H1 (cell line): ENCODE data around the gene CRIP1. TPM values are rescaled to one million over a fixed set of nuclear protein-coding genes. Genes with fewer than 3 reads are reported as not detected.

Experiments
- CTCF ChIA-PET: fragments of 300-600 bp; sonication (Branson Sonifier 250); formaldehyde crosslinking; loops from one replicate; lab custom pipeline; 2021; ENCODE audit not compliant: partially characterized antibody; lab: Charles Lee
- POLR2A ChIA-PET: fragments of 300-600 bp; sonication (Branson Sonifier 250); formaldehyde crosslinking; loops from one replicate; lab custom pipeline; 2021; ENCODE audit warnings: inconsistent platforms; ENCODE audit not compliant: partially characterized antibody; lab: Charles Lee
- DNase-seq, 2 experiments: peaks; one replicate each; pipeline versions ENCODE4 v3.0.0 to v3.0.0-alpha.2; 2010 to 2022; ENCODE audit warnings: low spot score in 2 of 2, low read depth in 1 of 2, mixed read lengths in 1 of 2
- FAIRE-seq: peaks from 2 replicates; lab custom pipeline; 2011; peaks lifted over from hg19 to GRCh38; lab: Jason Lieb, UNC
- H2AFZ ChIP-seq: 2 replicates; pipeline ENCODE4 v1.8.1; 2012; ENCODE audit warnings: low read length, inconsistent platforms
- H2AK5ac ChIP-seq: 2 replicates; pipeline ENCODE4 v1.6.1; 2013; ENCODE audit warnings: low read depth, low read length
- H2BK120ac ChIP-seq: replicated peaks from 2 replicates; pipeline ENCODE3; 2013; ENCODE audit warnings: low read depth, low read length, inconsistent platforms
- H2BK12ac ChIP-seq: 2 replicates; pipeline ENCODE4 v1.6.1; 2013; ENCODE audit warnings: low read depth, low read length
- H2BK15ac ChIP-seq: 2 replicates; pipeline ENCODE4 v1.6.1; 2013; ENCODE audit warnings: low read length
- H2BK20ac ChIP-seq: 2 replicates; pipeline ENCODE4 v1.6.1; 2013; ENCODE audit warnings: low read length
- H2BK5ac ChIP-seq: 2 replicates; pipeline ENCODE4 v1.6.1; 2013; ENCODE audit warnings: low read depth, low read length
- H3K14ac ChIP-seq: 2 replicates; pipeline ENCODE4 v1.6.1; 2013; ENCODE audit warnings: inconsistent platforms; ENCODE audit not compliant: insufficient read length
- H3K18ac ChIP-seq: 2 replicates; pipeline ENCODE4 v1.6.1; 2013; ENCODE audit warnings: low read length; ENCODE audit errors: extremely low read depth
- H3K23ac ChIP-seq: 2 replicates; pipeline ENCODE4 v1.6.1; 2013; ENCODE audit warnings: inconsistent platforms; ENCODE audit not compliant: insufficient read length
- H3K23me2 ChIP-seq: 2 replicates; pipeline ENCODE4 v1.6.1; 2013; ENCODE audit warnings: low read depth, low read length
- H3K27ac ChIP-seq: 2 replicates; pipeline ENCODE4 v1.6.1; 2011; ENCODE audit warnings: low read depth, low read length, inconsistent platforms
- H3K27me3 ChIP-seq, 4 experiments: replicated peaks in 1 of 4; 1 replicate in 1 of 4; 2 replicates in 3 of 4; pipeline versions ENCODE4 v1.6.1 to v1.8.1; 2011 to 2013; ENCODE audit warnings: low read length in 3 of 4, mild to moderate bottlenecking in 3 of 4, inconsistent platforms in 2 of 4, mixed read lengths in 2 of 4, moderate library complexity in 1 of 4; ENCODE audit not compliant: control insufficient read depth in 3 of 4, insufficient read depth in 3 of 4; ENCODE audit errors: extremely low read depth in 1 of 4
- H3K36me3 ChIP-seq, 4 experiments: 2 replicates each; pipeline versions ENCODE4 v1.6.1 to v1.8.1; 2011 to 2013; ENCODE audit warnings: mild to moderate bottlenecking in 4 of 4, low read length in 3 of 4, moderate library complexity in 2 of 4, control low read depth in 1 of 4, inconsistent platforms in 1 of 4; ENCODE audit not compliant: insufficient read depth in 4 of 4, control insufficient read depth in 2 of 4
- H3K4ac ChIP-seq: replicated peaks from 2 replicates; pipeline ENCODE3; 2013; ENCODE audit warnings: low read length, low read depth, mixed read lengths, inconsistent platforms; ENCODE audit not compliant: insufficient read length
- H3K4me1 ChIP-seq, 4 experiments: replicated peaks in 1 of 4; 1 replicate in 1 of 4; 2 replicates in 3 of 4; pipeline versions ENCODE4 v1.6.1 to v1.8.1; 2011 to 2013; ENCODE audit warnings: low read length in 3 of 4, inconsistent platforms in 2 of 4, mixed read lengths in 1 of 4; ENCODE audit not compliant: insufficient read depth in 4 of 4, control insufficient read depth in 3 of 4
- H3K4me2 ChIP-seq, 2 experiments: 2 replicates each; pipeline versions ENCODE4 v1.6.1 to v1.8.1; 2011 to 2013; ENCODE audit warnings: low read depth in 2 of 2, low read length in 2 of 2, control low read depth in 1 of 2, inconsistent platforms in 1 of 2, mild to moderate bottlenecking in 1 of 2; ENCODE audit not compliant: insufficient read depth in 1 of 2
- H3K4me3 ChIP-seq, 4 experiments: fragments of 200-600, 300-600 bp in 1 of 4; sonication (generic), shearing (Covaris generic), sonication (Bioruptor Twin) in 1 of 4; 2 replicates each; pipeline versions ENCODE4 v1.5.1 to v1.8.1; 2011 to 2016; ENCODE audit warnings: low read length in 4 of 4, low read depth in 3 of 4, control low read depth in 2 of 4, inconsistent platforms in 2 of 4, mild to moderate bottlenecking in 2 of 4, mixed read lengths in 1 of 4, moderate library complexity in 1 of 4; ENCODE audit not compliant: insufficient read depth in 2 of 4; ENCODE audit errors: extremely low read depth in 1 of 4
- H3K56ac ChIP-seq: replicated peaks from 2 replicates; pipeline ENCODE3; 2013; ENCODE audit warnings: low read depth, mild to moderate bottlenecking, mixed read lengths, low read length, inconsistent platforms; ENCODE audit not compliant: insufficient read length
- H3K79me1 ChIP-seq: 2 replicates; pipeline ENCODE4 v1.6.1; 2013; ENCODE audit warnings: low read depth, low read length, control low read depth
- H3K79me2 ChIP-seq, 2 experiments: 2 replicates each; pipeline versions ENCODE4 v1.6.1 to v1.8.1; 2012 to 2013; ENCODE audit warnings: low read length in 2 of 2, mild to moderate bottlenecking in 2 of 2, inconsistent platforms in 1 of 2; ENCODE audit not compliant: insufficient read depth in 2 of 2, control insufficient read depth in 1 of 2
- H3K9ac ChIP-seq, 4 experiments: replicated peaks in 1 of 4; 1 replicate in 1 of 4; 2 replicates in 3 of 4; pipeline versions ENCODE4 v1.6.1 to v1.8.1; 2011 to 2013; ENCODE audit warnings: low read depth in 3 of 4, low read length in 3 of 4, control low read depth in 2 of 4, mild to moderate bottlenecking in 2 of 4, moderate library complexity in 2 of 4, inconsistent platforms in 1 of 4; ENCODE audit errors: extremely low read depth in 1 of 4
- H3K9me3 ChIP-seq, 2 experiments: 2 replicates each; pipeline versions ENCODE4 v1.6.1 to v1.8.1; 2012 to 2013; ENCODE audit warnings: mild to moderate bottlenecking in 2 of 2, moderate library complexity in 2 of 2, control low read depth in 1 of 2, inconsistent platforms in 1 of 2, low read depth in 1 of 2, low read length in 1 of 2, mixed read lengths in 1 of 2; ENCODE audit not compliant: insufficient read depth in 2 of 2
- H4K20me1 ChIP-seq, 2 experiments: replicated peaks in 1 of 2; 2 replicates each; pipeline versions ENCODE3 to v1.8.1; 2011 to 2013; ENCODE audit warnings: inconsistent platforms in 2 of 2, low read length in 2 of 2, mild to moderate bottlenecking in 1 of 2; ENCODE audit not compliant: insufficient read depth in 2 of 2, control insufficient read depth in 1 of 2
- H4K5ac ChIP-seq: 2 replicates; pipeline ENCODE4 v1.6.1; 2013; ENCODE audit warnings: low read length, low read depth, mixed read lengths, inconsistent platforms; ENCODE audit not compliant: insufficient read length
- H4K8ac ChIP-seq: 2 replicates; pipeline ENCODE4 v1.8.0; 2013; ENCODE audit warnings: mild to moderate bottlenecking, moderate library complexity, low read length, inconsistent platforms; ENCODE audit not compliant: insufficient read depth; ENCODE audit errors: extremely low read depth
- H4K91ac ChIP-seq: replicated peaks from 2 replicates; pipeline ENCODE3; 2013; ENCODE audit warnings: low read length, mixed read lengths, inconsistent platforms; ENCODE audit not compliant: insufficient read length
- BRCA1 ChIP-seq: IDR thresholded peaks from 2 replicates; pipeline ENCODE4 v1.6.1; 2012; ENCODE audit warnings: low read depth, low read length, improper control_type of control experiment
- CBX8 ChIP-seq: fragments of 300-800, 300-1000 bp; sonication (generic); IDR thresholded peaks from 2 replicates; pipeline ENCODE4 v1.7.1; 2016; ENCODE audit warnings: low read depth, low read length, borderline replicate concordance
- CREB1 ChIP-seq: IDR thresholded peaks from 2 replicates; pipeline ENCODE4 v1.6.1; 2012; ENCODE audit warnings: inconsistent platforms
- GTF2F1 ChIP-seq: IDR thresholded peaks from 2 replicates; pipeline ENCODE4 v1.6.1; 2012; ENCODE audit warnings: low read depth, low read length, improper control_type of control experiment, borderline replicate concordance
- HDAC6 ChIP-seq: IDR thresholded peaks from one replicate; pipeline ENCODE4 v1.7.1; 2012; ENCODE audit warnings: low read depth, mild to moderate bottlenecking, inconsistent platforms, low read length, moderate library complexity
- POU5F1 ChIP-seq: IDR thresholded peaks from 2 replicates; pipeline ENCODE4 v1.6.1; 2011; ENCODE audit warnings: low read depth, mild to moderate bottlenecking, low read length, moderate library complexity
- RFX5 ChIP-seq: IDR thresholded peaks from 2 replicates; pipeline ENCODE4 v1.6.1; 2011; ENCODE audit warnings: low read depth, low read length, improper control_type of control experiment, borderline replicate concordance
- SP1 ChIP-seq: IDR thresholded peaks from 2 replicates; pipeline ENCODE4 v1.6.1; 2011; ENCODE audit warnings: low read depth, low read length
- SRF ChIP-seq: IDR thresholded peaks from 2 replicates; pipeline ENCODE4 v1.6.1; 2011; ENCODE audit warnings: mild to moderate bottlenecking, low read depth, low read length, moderate library complexity
- SUZ12 ChIP-seq: fragments of 200-600 bp; sonication (generic); IDR thresholded peaks from 2 replicates; pipeline ENCODE4 v1.6.1; 2012; ENCODE audit warnings: mild to moderate bottlenecking, inconsistent platforms, low read length, moderate library complexity, mixed read lengths
- TBP ChIP-seq: IDR thresholded peaks from 2 replicates; pipeline ENCODE4 v1.6.1; 2011; ENCODE audit warnings: low read depth, low read length, improper control_type of control experiment
- YY1 ChIP-seq: IDR thresholded peaks from 2 replicates; pipeline ENCODE4 v1.6.1; 2011; ENCODE audit warnings: low read depth, mild to moderate bottlenecking, low read length
- WGBS, 2 experiments: shearing (Covaris generic) in 1 of 2; methylation state at CpG; one replicate each; pipeline versions ENCODE4 v1.1.6 to v1.1.7; 2013 to 2015; ENCODE audit warnings: low lambda C conversion rate in 2 of 2, mixed read lengths in 2 of 2, inconsistent platforms in 1 of 2, low coverage in 1 of 2, missing lambda C conversion rate in 1 of 2; ENCODE audit not compliant: insufficient replicate concordance in 2 of 2, insufficient coverage in 1 of 2, insufficient read length in 1 of 2; ENCODE audit errors: extremely low coverage in 1 of 2, missing lambda C conversion rate in 1 of 2; 5-methylcytosine and 5-hydroxymethylcytosine counted together
- polyA plus RNA-seq, 7 experiments: library from polyadenylated mRNA; depleted of rRNA in 3 of 7; stranded (reverse) in 5 of 7; unstranded in 2 of 7; fragments of >200 nt in 5 of 7; fragments of 200-250 nt in 2 of 7; gene quantifications; 1 replicate in 5 of 7; 2 replicates in 1 of 7; 4 replicates in 1 of 7; pipeline versions ENCODE4 v1.2.1 to v1.2.3, GENCODE V29; 2011 to 2013; ENCODE audit warnings: missing spikeins in 2 of 7, mixed read lengths in 2 of 7
- total RNA-seq: library from RNA; stranded (reverse); fragmentation: NEBNext Ultra II Directional; extraction: Animal tissue kit (Norgen Biotek cat#: 25700); gene quantifications from 2 replicates; pipeline ENCODE4 v1.2.1, GENCODE V29; 2021

The CRIP1 gene
- total and polyA plus RNA-seq, 2 of the 8 experiments (the other 6 are each of a cell fraction or from before 2014, with no cell fraction given) = 1.2 to 2.2 TPM

GRCh38 chr14:105476831-105477659 is 9.6 kb upstream of the CRIP1 start:
- H3K9me3 ChIP-seq = no peaks in the 10 kb centered on the region
- H4K91ac ChIP-seq = no peak overlapping the region
- no peak overlapping the region for H3K27ac ChIP-seq
- H3K9ac ChIP-seq = no peak overlapping the region
- POLR2A ChIA-PET = interaction anchor here (1.2 to 2.6 kb wide), 3 partner anchors 9 to 19 kb away, joined by 4 to 9 read pairs (median 8); partner anchors contain the start of gene CRIP1
- no peak overlapping the region for H3K56ac ChIP-seq
- H3K18ac ChIP-seq = peak overlapping the region; percentile 48; the same call in 1 of the 2 replicates
- H2BK15ac ChIP-seq = peak overlapping the region; percentile 99; the same call in 1 of the 2 replicates
- H2BK20ac ChIP-seq = no peak overlapping the region
- peaks cover 54 to 79% (median 68%) of the 10 kb centered on the region in 4 experiments for H3K27me3 ChIP-seq
- H3K4me3 ChIP-seq = no peak overlapping the region
- no peak overlapping the region for H3K23ac ChIP-seq
- H2BK5ac ChIP-seq = 0 out of 2 replicates have a peak overlapping the region, but pooled peaks have one; percentile 52
- H4K8ac ChIP-seq = no peak overlapping the region; the same call in 1 of the 2 replicates
- H2AFZ ChIP-seq = no peak overlapping the region
- peaks cover 4 to 19% of the 10 kb centered on the region in 2 experiments for H4K20me1 ChIP-seq
- CTCF ChIA-PET = interaction anchor here (1.6 to 1.8 kb wide), 3 partner anchors 9 to 100 kb away, joined by 5 to 7 read pairs (median 5); partner anchors contain the start of gene CRIP1
- H3K79me1 ChIP-seq = no peaks in the 10 kb centered on the region
- no peak overlapping the region; a peak in 1 of 4 replicates for H3K4me2 ChIP-seq
- no peak overlapping the region for H2BK120ac ChIP-seq
- H3K79me2 ChIP-seq = no peaks in the 10 kb centered on the region
- peaks cover 0 to 3% (median 0%) of the 10 kb centered on the region in 4 experiments; a peak in 1 of 8 replicates for H3K36me3 ChIP-seq
- FAIRE-seq (no peak), DNase-seq (no peak)
- peaks cover 0 to 50% (median 33%) of the 10 kb centered on the region in 4 experiments; a peak in 6 of 7 replicates for H3K4me1 ChIP-seq
- peak overlapping the region; percentile 51 for H3K4ac ChIP-seq
- H2AK5ac ChIP-seq = peak overlapping the region; percentile 94; the same call in 1 of the 2 replicates
- H2BK12ac ChIP-seq = peak overlapping the region; percentile 92; the same call in 1 of the 2 replicates
- H3K23me2 ChIP-seq = peaks cover 16% of the 10 kb centered on the region; the same call in 1 of the 2 replicates
- no peak overlapping the region for H3K14ac ChIP-seq
- WGBS, 2 experiments = 80% methylated on average over 13 of the region's 16 CpGs; no CpG with 5 or more reads in 1 of the 2 experiments
- H4K5ac ChIP-seq = no peak overlapping the region
- TF ChIP-seq POU5F1 = no peak
- no peak for TF ChIP-seq GTF2F1
- TF ChIP-seq YY1 = no peak
- TF ChIP-seq TBP = no peak
- no peak for TF ChIP-seq SRF
- no peak for TF ChIP-seq HDAC6
- TF ChIP-seq CREB1 = no peak
- no peak for TF ChIP-seq BRCA1
- TF ChIP-seq SUZ12 = no peak
- TF ChIP-seq RFX5 = no peak
- no peak for TF ChIP-seq SP1
- TF ChIP-seq CBX8 = no peak
